ENCODE measurements around the gene LIMA1. TPM values are rescaled to one million over a fixed set of nuclear protein-coding genes. Genes with fewer than 3 reads are reported as not detected.
A peak's percentile ranks its signal among the peaks of the same experiment; 100 is the strongest.

Gene LIMA1
- total RNA-seq, 6 experiments from 2014 or later: 7.3 to 21.9 (median 13.1) TPM

DNA sequence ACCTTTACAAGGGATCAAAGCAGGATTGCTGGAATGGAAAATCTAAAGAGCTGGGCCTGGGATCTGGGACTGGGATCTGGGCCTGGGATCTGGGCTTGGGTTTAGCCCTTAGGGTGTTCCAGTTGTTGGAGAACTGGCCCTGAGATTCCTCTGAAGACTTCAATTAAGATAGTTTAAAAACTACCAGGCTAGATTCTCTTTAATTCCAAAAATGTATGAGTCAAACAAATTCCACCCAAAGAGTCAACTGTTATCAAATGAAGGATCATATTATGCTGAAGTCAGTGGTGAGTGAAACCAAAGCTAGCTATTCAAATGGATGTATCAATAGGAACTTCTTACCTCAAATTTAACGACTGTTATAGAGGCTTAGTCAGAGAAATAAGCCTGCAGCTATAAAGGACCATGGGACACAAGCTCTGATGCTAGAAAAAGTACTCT, 40.5 kb downstream of the LIMA1 start:
- intact Hi-C loops (cut with DNase I): no loop called here

DNA sequence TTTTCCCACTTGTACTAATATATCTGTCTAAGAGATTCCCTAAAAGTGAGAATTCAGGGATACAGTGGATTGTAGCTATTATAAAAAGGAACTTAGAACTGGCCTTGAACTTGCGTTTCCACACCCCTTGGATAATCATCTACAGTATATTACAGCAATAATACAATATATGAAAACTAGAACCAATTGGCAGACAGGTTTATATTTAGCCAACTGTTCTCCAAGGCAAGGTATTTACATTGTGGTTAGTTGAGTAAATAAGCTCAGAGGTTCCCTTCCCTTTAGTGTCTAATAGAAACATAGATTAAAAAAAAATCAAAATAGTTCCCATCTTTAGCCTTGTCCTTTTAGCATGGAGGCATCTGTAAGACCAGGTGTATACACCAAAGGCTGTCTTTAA, 42.1 kb downstream of the LIMA1 start:
- intact Hi-C loops (cut with DNase I): no loop called here
- TF ChIP-seq, protein P1, sequence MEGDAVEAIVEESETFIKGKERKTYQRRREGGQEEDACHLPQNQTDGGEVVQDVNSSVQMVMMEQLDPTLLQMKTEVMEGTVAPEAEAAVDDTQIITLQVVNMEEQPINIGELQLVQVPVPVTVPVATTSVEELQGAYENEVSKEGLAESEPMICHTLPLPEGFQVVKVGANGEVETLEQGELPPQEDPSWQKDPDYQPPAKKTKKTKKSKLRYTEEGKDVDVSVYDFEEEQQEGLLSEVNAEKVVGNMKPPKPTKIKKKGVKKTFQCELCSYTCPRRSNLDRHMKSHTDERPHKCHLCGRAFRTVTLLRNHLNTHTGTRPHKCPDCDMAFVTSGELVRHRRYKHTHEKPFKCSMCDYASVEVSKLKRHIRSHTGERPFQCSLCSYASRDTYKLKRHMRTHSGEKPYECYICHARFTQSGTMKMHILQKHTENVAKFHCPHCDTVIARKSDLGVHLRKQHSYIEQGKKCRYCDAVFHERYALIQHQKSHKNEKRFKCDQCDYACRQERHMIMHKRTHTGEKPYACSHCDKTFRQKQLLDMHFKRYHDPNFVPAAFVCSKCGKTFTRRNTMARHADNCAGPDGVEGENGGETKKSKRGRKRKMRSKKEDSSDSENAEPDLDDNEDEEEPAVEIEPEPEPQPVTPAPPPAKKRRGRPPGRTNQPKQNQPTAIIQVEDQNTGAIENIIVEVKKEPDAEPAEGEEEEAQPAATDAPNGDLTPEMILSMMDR (IDR thresholded peaks at IDR 0.05): no peak
- no peak for TF ChIP-seq POLR2A (IDR thresholded peaks at IDR 0.05)
- Histone ChIP-seq H3K36me3 (no peaks in the 10 kb centered on the region), H3K27ac (peak overlapping the region in 2 of 3 donors; percentile 9 to 22), H3K4me1 (peaks cover 0 to 23% (median 5%) of the 10 kb centered on the region in 4 donors), H3K27me3 (no peaks in the 10 kb centered on the region), H3K9me3 (no peaks in the 10 kb centered on the region), H3K4me3 (no peak overlapping the region)
- 40% methylated on average over 1 of the region's 1 CpG for WGBS (ENCODE audit: insufficient coverage, low coverage, low lambda C conversion rate, missing lambda C conversion rate)
- no peak for DNase-seq
- ATAC-seq: peak; percentile 38 to 79 (median 66)

More for the DNA sequence above, 40.5 kb downstream of the LIMA1 start:
- peak overlapping the region in 2 of 3 donors; percentile 21 to 56 for H3K27ac ChIP-seq
- no peaks in the 10 kb centered on the region for H3K27me3 ChIP-seq
- H3K4me1 ChIP-seq: peaks cover 0 to 23% (median 5%) of the 10 kb centered on the region in 4 donors
- 88% methylated on average over 1 of the region's 1 CpG for WGBS (ENCODE audit: insufficient coverage, low coverage, low lambda C conversion rate, missing lambda C conversion rate)
- no peaks in the 10 kb centered on the region for H3K9me3 ChIP-seq
- no peaks in the 10 kb centered on the region for H3K36me3 ChIP-seq
- DNase-seq (no peak), ATAC-seq (no peak)
- TF ChIP-seq, protein P1 (IDR thresholded peaks at IDR 0.05): no peak
- no peak for TF ChIP-seq POLR2A (IDR thresholded peaks at IDR 0.05)
- H3K4me3 ChIP-seq: no peak overlapping the region

DNA sequence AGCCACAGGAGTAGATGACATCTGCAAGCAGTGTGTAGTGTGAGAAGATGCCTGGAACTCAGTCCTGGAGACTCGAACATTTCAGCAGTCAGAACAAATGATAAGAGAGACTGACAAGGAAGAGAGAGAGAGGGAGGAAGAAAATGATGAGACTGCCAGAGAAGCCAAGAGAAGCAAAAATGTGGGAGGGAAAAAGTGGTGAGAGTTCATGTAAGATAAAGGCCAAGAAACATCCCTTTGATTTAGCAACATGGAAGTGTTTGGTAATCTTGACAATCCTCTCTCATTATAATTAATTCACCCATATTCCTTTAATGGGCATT, 42.6 kb downstream of the LIMA1 start:
- Histone ChIP-seq H3K4me3 (no peak overlapping the region), H3K36me3 (no peaks in the 10 kb centered on the region), H3K9me3 (no peaks in the 10 kb centered on the region), H3K27ac (no peak overlapping the region), H3K27me3 (no peaks in the 10 kb centered on the region), H3K4me1 (peaks cover 0 to 23% (median 5%) of the 10 kb centered on the region in 4 donors)
- TF ChIP-seq POLR2A (IDR thresholded peaks at IDR 0.05): no peak
- TF ChIP-seq, protein P1 (IDR thresholded peaks at IDR 0.05): no peak
- DNase-seq (no peak), ATAC-seq (peak in 1 of 4 donors; percentile 20)
- intact Hi-C loops (cut with DNase I): no loop called here
- WGBS (ENCODE audit: insufficient coverage, low coverage, low lambda C conversion rate, missing lambda C conversion rate): 67% methylated on average over 1 of the region's 1 CpG

DNA sequence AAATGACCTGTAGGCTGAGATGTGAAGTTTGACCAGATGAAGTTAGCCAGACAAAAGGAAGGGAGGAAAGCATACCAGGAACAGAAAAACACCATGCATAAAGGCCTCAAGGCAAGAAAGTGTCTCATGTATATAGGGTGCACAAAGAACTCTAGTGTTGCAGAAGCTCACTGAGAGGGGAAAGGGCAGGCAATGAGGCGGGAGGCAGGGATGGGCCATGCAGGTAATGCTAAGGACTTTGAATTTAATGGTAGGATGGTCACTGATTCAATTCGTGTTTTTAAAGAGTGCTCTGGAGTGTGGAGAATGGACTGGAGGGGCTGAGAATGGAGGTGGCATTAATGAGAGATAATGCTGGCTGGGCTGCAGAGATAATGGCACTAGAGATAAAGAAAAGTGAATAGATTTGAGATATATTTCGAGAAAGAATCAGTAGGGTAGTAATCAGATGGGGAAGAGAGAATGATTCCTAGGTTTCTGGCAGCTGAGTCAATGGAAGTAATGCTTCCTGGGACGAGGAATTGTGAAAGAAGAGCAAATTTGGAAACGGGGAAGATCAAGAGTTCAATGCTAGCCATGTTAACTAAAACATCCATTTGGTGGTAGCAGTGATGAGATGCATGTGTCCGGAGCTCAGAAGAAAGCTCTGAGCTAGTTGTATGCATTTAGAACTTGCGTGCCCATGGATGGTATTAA, 43.1 kb downstream of the LIMA1 start:
- Histone ChIP-seq H3K27ac (no peak overlapping the region), H3K4me3 (no peak overlapping the region), H3K27me3 (no peaks in the 10 kb centered on the region), H3K36me3 (no peaks in the 10 kb centered on the region), H3K9me3 (no peaks in the 10 kb centered on the region), H3K4me1 (peaks cover 0 to 23% (median 5%) of the 10 kb centered on the region in 4 donors)
- peak in 3 of 4 donors; percentile 19 to 44 (median 31) for ATAC-seq
- TF ChIP-seq POLR2A (IDR thresholded peaks at IDR 0.05): no peak
- TF ChIP-seq, protein P1 (IDR thresholded peaks at IDR 0.05): no peak
- intact Hi-C loops (cut with DNase I): no loop called here
- no peak for DNase-seq
- 65% methylated on average over 7 of the region's 7 CpGs for WGBS (ENCODE audit: insufficient coverage, low coverage, low lambda C conversion rate, missing lambda C conversion rate)
